ENCODE results near the gene SKA1.
"Not testable (repeated sequence)": the region's sequence is repeated elsewhere in the genome, so short reads cannot be mapped to it uniquely, and the experiment has no call there.

- not testable (repeated sequence) for TF ChIP-seq CTCF (IDR thresholded peaks at IDR 0.05; ENCODE audit: poor library complexity); EZH2 (IDR thresholded peaks at IDR 0.05; ENCODE audit: borderline replicate concordance); EZH2phosphoT487 (IDR thresholded peaks at IDR 0.05; ENCODE audit: low read depth, severe bottlenecking, unreplicated experiment)
Observed at GRCh38 chr18:50400438-50400837, 25.6 kb downstream of the SKA1 start.

Data from hepatocyte (in vitro differentiated cells).